Neural crest cell (in vitro differentiated cells): ENCODE results near the gene SPTBN5. TPM values are rescaled to one million over a fixed set of nuclear protein-coding genes. Genes with fewer than 3 reads are reported as not detected.

Experiments used
- DNase-seq: peaks from one replicate; pipeline ENCODE4 v3.0.0; 2021; ENCODE audit warnings: low read depth, mixed read lengths, low spot score
- H3K27ac Mint-ChIP-seq: one replicate; pipeline ENCODE4 v1.8.0; 2021; ENCODE audit warnings: mild to moderate bottlenecking, mixed read lengths; ENCODE audit not compliant: unreplicated experiment
- H3K27me3 Mint-ChIP-seq: 2 replicates; pipeline ENCODE4 v1.8.0; 2021; ENCODE audit warnings: low read depth, mild to moderate bottlenecking, mixed read lengths
- H3K36me3 Mint-ChIP-seq: 2 replicates; pipeline ENCODE4 v1.8.0; 2021; ENCODE audit warnings: low read depth, mild to moderate bottlenecking, mixed read lengths
- H3K4me1 Mint-ChIP-seq: 2 replicates; pipeline ENCODE4 v1.8.0; 2021; ENCODE audit warnings: mixed read lengths
- H3K4me3 Mint-ChIP-seq: one replicate; pipeline ENCODE4 v1.8.0; 2021; ENCODE audit warnings: mild to moderate bottlenecking, mixed read lengths
- H3K9me3 Mint-ChIP-seq: 2 replicates; pipeline ENCODE4 v1.8.0; 2021; ENCODE audit warnings: mixed read lengths
- CTCF ChIP-seq: fragments of 200-600 bp; sonication (generic); conservative IDR thresholded peaks from 2 replicates; pipeline ENCODE4 v1.5.0; 2021; ENCODE audit warnings: antibody characterized with exemption, mild to moderate bottlenecking
- total RNA-seq: library from RNA; stranded (reverse); gene quantifications from 2 replicates; pipeline ENCODE4 v1.2.1, GENCODE V29; 2021

SPTBN5 gene
- total RNA-seq, 1 donor from 2014 or later = 0.77 TPM

GRCh38 chr15:41825572-41826535, 68.0 kb downstream of the SPTBN5 start:
- TF ChIP-seq CTCF = no peak
- H3K36me3 Mint-ChIP-seq = no peaks in the 10 kb centered on the region
- H3K4me1 Mint-ChIP-seq = peaks cover 12% of the 10 kb centered on the region
- peaks cover 10% of the 10 kb centered on the region for H3K27me3 Mint-ChIP-seq
- no peaks in the 10 kb centered on the region for H3K9me3 Mint-ChIP-seq
- no peak for DNase-seq
- H3K4me3 Mint-ChIP-seq = peak overlapping the region; percentile 83
- peak overlapping the region; percentile 51 for H3K27ac Mint-ChIP-seq

GRCh38 chr15:41825145-41825544, 68.7 kb downstream of the SPTBN5 start:
- no peak overlapping the region for H3K27ac Mint-ChIP-seq
- H3K36me3 Mint-ChIP-seq = no peaks in the 10 kb centered on the region
- no peak overlapping the region for H3K4me3 Mint-ChIP-seq

GRCh38 chr15:41824062-41824745, 69.6 kb downstream of the SPTBN5 start:
- H3K27ac Mint-ChIP-seq = peak overlapping the region; percentile 81
- peak overlapping the region; percentile 38 for H3K4me3 Mint-ChIP-seq
- peaks cover 10% of the 10 kb centered on the region for H3K27me3 Mint-ChIP-seq
- H3K36me3 Mint-ChIP-seq = no peaks in the 10 kb centered on the region
- DNase-seq = no peak
- peaks cover 12% of the 10 kb centered on the region for H3K4me1 Mint-ChIP-seq
- no peak for TF ChIP-seq CTCF
- H3K9me3 Mint-ChIP-seq = no peaks in the 10 kb centered on the region

More at GRCh38 chr15:41825145-41825544, 68.7 kb downstream of the SPTBN5 start:
- TF ChIP-seq CTCF = no peak
- Mint-ChIP-seq H3K4me1 (peaks cover 12% of the 10 kb centered on the region), H3K27me3 (peaks cover 10% of the 10 kb centered on the region), H3K9me3 (no peaks in the 10 kb centered on the region)
- no peak for DNase-seq

- Mint-ChIP-seq H3K36me3 (no peaks in the 10 kb centered on the region), H3K4me1 (peaks cover 6% of the 10 kb centered on the region), H3K4me3 (no peak overlapping the region), H3K27ac (no peak overlapping the region), H3K9me3 (no peaks in the 10 kb centered on the region), H3K27me3 (peaks cover 7% of the 10 kb centered on the region)
- TF ChIP-seq CTCF = no peak
- DNase-seq = no peak
These were observed 70.4 kb downstream of the SPTBN5 start for GRCh38 chr15:41823502-41823901.

GRCh38 chr15:41822957-41823356, 70.9 kb downstream of the SPTBN5 start:
- Mint-ChIP-seq H3K27me3 (peaks cover 5% of the 10 kb centered on the region), H3K4me3 (no peak overlapping the region), H3K27ac (no peak overlapping the region), H3K36me3 (no peaks in the 10 kb centered on the region), H3K4me1 (peaks cover 3% of the 10 kb centered on the region), H3K9me3 (no peaks in the 10 kb centered on the region)
- DNase-seq = no peak
- TF ChIP-seq CTCF = no peak
